Transverse colon (tissue), 4 donors: Measurements from ENCODE around the gene FCHSD1.

ENCODE experiments used
- POLR2AphosphoS5 ChIP-seq, 3 donors: sonication (generic); formaldehyde crosslinking; IDR thresholded peaks; one replicate each; pipeline ENCODE4 v1.6.1; 2016; ENCODE audit warnings: antibody characterized with exemption in 3 of 3
- TF ChIP-seq, protein P1 (sequence below), 5 experiments: fragments of 200-600 bp in 3 of 5; fragments of 450-650 bp in 2 of 5; sonication (generic) in 3 of 5; IDR thresholded peaks; 1 replicate in 2 of 5; 2 replicates in 3 of 5; pipeline ENCODE4 v1.5.1; 2016 to 2017; ENCODE audit warnings: antibody characterized with exemption in 5 of 5, inconsistent platforms in 3 of 5, mild to moderate bottlenecking in 2 of 5, moderate library complexity in 1 of 5

DNA sequence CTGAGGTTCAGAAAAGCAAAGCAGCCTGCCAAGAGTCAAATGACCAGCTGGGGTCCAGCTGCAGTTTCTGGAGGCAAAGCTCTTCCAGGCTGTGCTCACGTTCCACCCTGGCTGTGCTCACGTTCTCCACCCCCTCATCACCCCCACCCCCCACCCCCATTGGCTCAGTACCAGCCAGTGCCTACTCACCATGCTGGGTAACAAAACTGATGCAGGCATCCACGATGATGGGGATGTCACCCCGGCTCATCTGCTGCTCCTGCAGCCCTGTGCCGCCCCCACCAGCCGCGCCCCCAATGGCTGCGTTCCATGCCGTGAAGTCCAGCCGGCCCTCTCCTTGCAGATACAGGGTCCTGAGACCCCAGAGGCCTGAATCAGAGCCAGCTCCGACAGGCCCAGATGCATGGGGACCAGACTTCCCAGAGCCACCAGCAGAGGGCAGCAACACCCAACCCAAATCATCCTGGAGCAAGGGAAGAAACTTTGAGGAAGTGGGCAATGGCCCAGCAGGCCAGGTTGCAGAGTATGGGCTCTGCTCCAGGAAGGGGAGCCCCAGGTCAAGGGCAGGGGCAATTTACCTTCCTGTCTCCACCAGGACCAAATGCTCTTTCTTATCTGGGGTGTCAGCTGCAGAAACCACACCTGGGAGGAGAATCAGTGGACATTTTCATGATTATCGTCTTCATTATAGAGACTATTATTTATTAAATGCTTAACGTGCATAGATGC lies 13.7 kb upstream of the FCHSD1 start:
- TF ChIP-seq, protein P1, sequence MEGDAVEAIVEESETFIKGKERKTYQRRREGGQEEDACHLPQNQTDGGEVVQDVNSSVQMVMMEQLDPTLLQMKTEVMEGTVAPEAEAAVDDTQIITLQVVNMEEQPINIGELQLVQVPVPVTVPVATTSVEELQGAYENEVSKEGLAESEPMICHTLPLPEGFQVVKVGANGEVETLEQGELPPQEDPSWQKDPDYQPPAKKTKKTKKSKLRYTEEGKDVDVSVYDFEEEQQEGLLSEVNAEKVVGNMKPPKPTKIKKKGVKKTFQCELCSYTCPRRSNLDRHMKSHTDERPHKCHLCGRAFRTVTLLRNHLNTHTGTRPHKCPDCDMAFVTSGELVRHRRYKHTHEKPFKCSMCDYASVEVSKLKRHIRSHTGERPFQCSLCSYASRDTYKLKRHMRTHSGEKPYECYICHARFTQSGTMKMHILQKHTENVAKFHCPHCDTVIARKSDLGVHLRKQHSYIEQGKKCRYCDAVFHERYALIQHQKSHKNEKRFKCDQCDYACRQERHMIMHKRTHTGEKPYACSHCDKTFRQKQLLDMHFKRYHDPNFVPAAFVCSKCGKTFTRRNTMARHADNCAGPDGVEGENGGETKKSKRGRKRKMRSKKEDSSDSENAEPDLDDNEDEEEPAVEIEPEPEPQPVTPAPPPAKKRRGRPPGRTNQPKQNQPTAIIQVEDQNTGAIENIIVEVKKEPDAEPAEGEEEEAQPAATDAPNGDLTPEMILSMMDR (IDR thresholded peaks at IDR 0.05) = peak; percentile 80 to 94 (median 90)
- TF ChIP-seq POLR2AphosphoS5 (IDR thresholded peaks at IDR 0.05) = no peak
